Lower leg skin (tissue), 3 donors: ENCODE results near the gene CHL1.

Source experiments
- POLR2A ChIP-seq, 2 donors: fragments of 450-650 bp; IDR thresholded peaks; one replicate each; pipeline ENCODE4 v1.6.1; 2016 to 2017; ENCODE audit warnings: antibody characterized with exemption in 2 of 2, mild to moderate bottlenecking in 1 of 2, moderate library complexity in 1 of 2
- TF ChIP-seq, protein P1 (sequence below), 3 donors: fragments of 450-650 bp; IDR thresholded peaks; one replicate each; pipeline ENCODE4 v1.5.1; 2016; ENCODE audit warnings: antibody characterized with exemption in 3 of 3, mild to moderate bottlenecking in 3 of 3, moderate library complexity in 2 of 3

DNA sequence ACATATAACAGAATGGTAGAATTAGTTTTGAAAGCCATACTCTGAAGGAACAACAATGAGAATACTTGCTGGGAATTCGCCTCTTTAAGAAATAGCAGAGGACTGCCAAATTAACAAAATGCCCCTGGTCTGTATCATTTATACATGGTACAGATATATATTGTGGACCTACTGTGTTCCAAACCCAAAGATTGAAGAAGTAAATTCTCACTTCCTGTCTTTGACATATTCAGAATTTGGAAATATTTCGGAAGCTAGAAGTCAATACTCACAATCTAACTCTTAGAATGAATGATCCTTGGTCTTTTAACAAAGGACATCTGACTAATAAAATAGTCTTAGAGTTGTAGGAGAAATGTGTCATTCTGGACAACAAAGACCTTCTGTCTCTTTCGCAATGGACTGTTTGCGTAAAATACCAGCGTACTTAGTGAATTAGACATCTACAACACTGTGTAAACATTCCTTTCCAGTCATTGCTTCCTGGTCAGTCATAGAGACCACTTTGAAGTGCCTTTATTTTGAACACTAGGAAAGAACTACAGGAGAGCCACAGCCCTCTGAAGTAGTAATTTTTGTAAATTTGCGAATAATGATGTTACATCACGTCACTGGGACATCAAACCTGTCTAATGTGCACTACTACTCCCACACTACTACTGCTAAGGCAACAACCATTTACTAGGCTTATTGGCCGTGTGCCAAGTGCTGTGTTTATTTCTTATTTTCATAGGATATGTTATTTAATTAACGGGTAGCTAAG is 68.0 kb downstream of the CHL1 start:
- no peak for TF ChIP-seq POLR2A (IDR thresholded peaks at IDR 0.05)
- TF ChIP-seq, protein P1, sequence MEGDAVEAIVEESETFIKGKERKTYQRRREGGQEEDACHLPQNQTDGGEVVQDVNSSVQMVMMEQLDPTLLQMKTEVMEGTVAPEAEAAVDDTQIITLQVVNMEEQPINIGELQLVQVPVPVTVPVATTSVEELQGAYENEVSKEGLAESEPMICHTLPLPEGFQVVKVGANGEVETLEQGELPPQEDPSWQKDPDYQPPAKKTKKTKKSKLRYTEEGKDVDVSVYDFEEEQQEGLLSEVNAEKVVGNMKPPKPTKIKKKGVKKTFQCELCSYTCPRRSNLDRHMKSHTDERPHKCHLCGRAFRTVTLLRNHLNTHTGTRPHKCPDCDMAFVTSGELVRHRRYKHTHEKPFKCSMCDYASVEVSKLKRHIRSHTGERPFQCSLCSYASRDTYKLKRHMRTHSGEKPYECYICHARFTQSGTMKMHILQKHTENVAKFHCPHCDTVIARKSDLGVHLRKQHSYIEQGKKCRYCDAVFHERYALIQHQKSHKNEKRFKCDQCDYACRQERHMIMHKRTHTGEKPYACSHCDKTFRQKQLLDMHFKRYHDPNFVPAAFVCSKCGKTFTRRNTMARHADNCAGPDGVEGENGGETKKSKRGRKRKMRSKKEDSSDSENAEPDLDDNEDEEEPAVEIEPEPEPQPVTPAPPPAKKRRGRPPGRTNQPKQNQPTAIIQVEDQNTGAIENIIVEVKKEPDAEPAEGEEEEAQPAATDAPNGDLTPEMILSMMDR (IDR thresholded peaks at IDR 0.05): no peak
